Measurements from ENCODE around the gene NPC2. TPM values are rescaled to one million over a fixed set of nuclear protein-coding genes. Genes with fewer than 3 reads are reported as not detected.

Gene NPC2
- total and polyA plus RNA-seq, 7 experiments from 2014 or later, result 37.9 to 108 (median 60.2) TPM

- ChIA-PET POLR2A (no interaction called here), CTCF (no interaction called here)
- no peaks in the 10 kb centered on the region for H3K9me3 ChIP-seq (ENCODE audit: control insufficient read depth in 2 of 3, low read length in 3 of 3)
- Mint-ChIP-seq H3K27me3 (no peaks in the 10 kb centered on the region), H3K27ac (no peak overlapping the region), H3K4me3 (no peak overlapping the region), H3K4me1 (peaks cover 0 to 8% (median 0%) of the 10 kb centered on the region in 7 donors), H3K36me3 (no peaks in the 10 kb centered on the region), H3K9me3 (no peaks in the 10 kb centered on the region)
- no peak for ATAC-seq
- no peak for DNase-seq
- H3K27ac ChIP-seq (ENCODE audit: low read depth, low read length), result no peak overlapping the region
- H3K4me1 ChIP-seq (ENCODE audit: control insufficient read depth in 2 of 2, insufficient read depth in 2 of 2, low read length in 2 of 2), result no peaks in the 10 kb centered on the region
- H3K4me3 ChIP-seq (ENCODE audit: low read length), result no peak overlapping the region
- H3K36me3 ChIP-seq (ENCODE audit: control insufficient read depth in 2 of 3, insufficient read depth in 3 of 3, low read length in 3 of 3), result no peaks in the 10 kb centered on the region
- H3K27me3 ChIP-seq (ENCODE audit: control insufficient read depth in 2 of 2, insufficient read depth in 2 of 2, low read length in 2 of 2), result no peaks in the 10 kb centered on the region
- intact Hi-C loops (cut with micrococcal nuclease), result no loop called here
Observed at GRCh38 chr14:74535756-74536325, 42.7 kb upstream of the NPC2 start.

GRCh38 chr14:74533576-74533975, 40.5 kb upstream of the NPC2 start:
- no peaks in the 10 kb centered on the region for H3K27me3 Mint-ChIP-seq
- intact Hi-C loops (cut with micrococcal nuclease), result no loop called here
- peaks cover 0 to 8% (median 0%) of the 10 kb centered on the region in 7 donors for H3K4me1 Mint-ChIP-seq
- CTCF ChIA-PET, result no interaction called here
- Histone ChIP-seq H3K27ac (ENCODE audit: low read depth, low read length) (no peak overlapping the region), H3K27me3 (ENCODE audit: control insufficient read depth in 2 of 2, insufficient read depth in 2 of 2, low read length in 2 of 2) (no peaks in the 10 kb centered on the region), H3K4me3 (ENCODE audit: low read length) (no peak overlapping the region), H3K4me1 (ENCODE audit: control insufficient read depth in 2 of 2, insufficient read depth in 2 of 2, low read length in 2 of 2) (no peaks in the 10 kb centered on the region), H3K36me3 (ENCODE audit: control insufficient read depth in 2 of 3, insufficient read depth in 3 of 3, low read length in 3 of 3) (no peaks in the 10 kb centered on the region), H3K9me3 (ENCODE audit: control insufficient read depth in 2 of 3, low read length in 3 of 3) (no peaks in the 10 kb centered on the region)
- no peak for ATAC-seq
- H3K36me3 Mint-ChIP-seq, result no peaks in the 10 kb centered on the region
- no peak for DNase-seq
- no peak overlapping the region for H3K4me3 Mint-ChIP-seq
- POLR2A ChIA-PET, result no interaction called here
- no peak overlapping the region for H3K27ac Mint-ChIP-seq
- no peaks in the 10 kb centered on the region for H3K9me3 Mint-ChIP-seq

DNA sequence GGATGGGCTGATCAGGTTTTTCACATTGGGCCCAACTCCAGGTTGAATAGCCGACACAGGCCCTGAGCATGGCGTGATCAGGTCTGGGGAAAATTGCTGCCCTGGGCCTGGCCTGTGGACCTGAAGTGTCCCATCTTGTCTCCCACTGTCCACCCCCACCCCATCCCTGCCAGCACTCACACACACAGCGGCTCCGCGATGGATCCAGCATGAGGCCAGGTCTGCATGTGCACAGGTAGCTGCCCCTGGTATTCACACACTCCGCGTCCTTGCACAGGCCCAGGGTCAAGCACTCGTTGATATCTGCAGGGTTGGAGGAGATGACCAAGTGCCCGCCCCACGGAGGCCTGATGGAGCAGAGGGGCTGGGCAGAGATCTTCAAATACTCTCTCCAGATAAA, 39.1 kb upstream of the NPC2 start:
- Mint-ChIP-seq H3K27ac (no peak overlapping the region), H3K36me3 (no peaks in the 10 kb centered on the region), H3K4me1 (peaks cover 0 to 8% (median 0%) of the 10 kb centered on the region in 7 donors), H3K4me3 (no peak overlapping the region), H3K9me3 (no peaks in the 10 kb centered on the region), H3K27me3 (no peaks in the 10 kb centered on the region)
- Histone ChIP-seq H3K27ac (ENCODE audit: low read depth, low read length) (no peak overlapping the region), H3K36me3 (ENCODE audit: control insufficient read depth in 2 of 3, insufficient read depth in 3 of 3, low read length in 3 of 3) (no peaks in the 10 kb centered on the region), H3K4me3 (ENCODE audit: low read length) (no peak overlapping the region), H3K4me1 (ENCODE audit: control insufficient read depth in 2 of 2, insufficient read depth in 2 of 2, low read length in 2 of 2) (no peaks in the 10 kb centered on the region), H3K9me3 (ENCODE audit: control insufficient read depth in 2 of 3, low read length in 3 of 3) (no peaks in the 10 kb centered on the region), H3K27me3 (ENCODE audit: control insufficient read depth in 2 of 2, insufficient read depth in 2 of 2, low read length in 2 of 2) (no peaks in the 10 kb centered on the region)
- ATAC-seq, result no peak
- intact Hi-C loops (cut with micrococcal nuclease), result no loop called here
- ChIA-PET POLR2A (no interaction called here), CTCF (no interaction called here)
- no peak for DNase-seq

DNA sequence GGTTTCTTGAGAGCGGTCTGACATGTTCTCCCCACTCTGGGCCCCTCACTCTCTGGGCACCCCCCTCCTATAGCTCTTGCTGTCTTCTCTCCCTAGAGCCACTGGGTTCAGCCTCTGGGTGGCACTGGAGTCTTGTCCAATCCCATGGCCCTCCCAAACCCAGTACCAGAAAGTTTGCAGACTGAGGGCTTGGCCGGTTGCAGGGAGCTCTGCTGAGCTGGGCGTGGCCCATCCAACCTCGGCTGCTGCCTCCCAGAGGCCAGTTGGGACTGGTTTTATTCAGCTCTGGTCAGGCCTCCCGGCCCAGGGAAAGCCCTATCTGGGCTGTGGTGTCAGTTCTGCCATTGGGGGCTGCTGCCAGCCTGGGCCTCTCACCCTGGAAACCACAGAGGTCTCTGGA, 38.4 kb upstream of the NPC2 start:
- Histone ChIP-seq H3K4me1 (ENCODE audit: control insufficient read depth in 2 of 2, insufficient read depth in 2 of 2, low read length in 2 of 2) (no peaks in the 10 kb centered on the region), H3K27me3 (ENCODE audit: control insufficient read depth in 2 of 2, insufficient read depth in 2 of 2, low read length in 2 of 2) (no peaks in the 10 kb centered on the region), H3K36me3 (ENCODE audit: control insufficient read depth in 2 of 3, insufficient read depth in 3 of 3, low read length in 3 of 3) (no peaks in the 10 kb centered on the region), H3K9me3 (ENCODE audit: control insufficient read depth in 2 of 3, low read length in 3 of 3) (no peaks in the 10 kb centered on the region), H3K4me3 (ENCODE audit: low read length) (no peak overlapping the region), H3K27ac (ENCODE audit: low read depth, low read length) (no peak overlapping the region)
- no peaks in the 10 kb centered on the region for H3K9me3 Mint-ChIP-seq
- peaks cover 0 to 8% (median 0%) of the 10 kb centered on the region in 7 donors for H3K4me1 Mint-ChIP-seq
- ChIA-PET CTCF (no interaction called here), POLR2A (no interaction called here)
- DNase-seq (no peak), ATAC-seq (no peak)
- no peak overlapping the region for H3K4me3 Mint-ChIP-seq
- intact Hi-C loops (cut with micrococcal nuclease), result no loop called here
- no peak overlapping the region for H3K27ac Mint-ChIP-seq
- H3K27me3 Mint-ChIP-seq, result no peaks in the 10 kb centered on the region
- no peaks in the 10 kb centered on the region for H3K36me3 Mint-ChIP-seq

DNA sequence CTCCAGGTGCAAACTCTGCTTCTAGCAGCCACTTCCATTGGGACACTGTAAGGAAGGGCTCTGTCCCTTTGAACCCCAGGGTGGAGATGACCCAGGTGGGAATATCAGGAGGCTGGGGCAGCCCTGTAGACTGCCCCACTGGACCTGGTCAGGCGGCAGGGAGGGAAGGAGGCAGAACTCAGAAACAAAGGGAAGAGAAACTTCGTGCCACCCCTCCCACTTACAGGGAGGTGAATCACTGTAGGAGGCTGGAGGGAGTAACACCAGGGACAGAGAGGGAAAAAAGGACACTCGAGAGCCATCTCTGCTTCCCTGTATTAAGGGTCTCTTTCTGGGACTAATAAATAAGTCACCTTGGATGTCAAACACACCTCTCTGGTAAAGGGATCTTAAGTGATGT, 37.9 kb upstream of the NPC2 start:
- H3K4me3 Mint-ChIP-seq, result no peak overlapping the region
- intact Hi-C loops (cut with micrococcal nuclease), result no loop called here

GRCh38 chr14:74528886-74529285, 35.8 kb upstream of the NPC2 start:
- Histone ChIP-seq H3K36me3 (ENCODE audit: control insufficient read depth in 2 of 3, insufficient read depth in 3 of 3, low read length in 3 of 3) (no peaks in the 10 kb centered on the region), H3K27ac (ENCODE audit: low read depth, low read length) (no peak overlapping the region), H3K4me3 (ENCODE audit: low read length) (no peak overlapping the region), H3K27me3 (ENCODE audit: control insufficient read depth in 2 of 2, insufficient read depth in 2 of 2, low read length in 2 of 2) (no peaks in the 10 kb centered on the region), H3K9me3 (ENCODE audit: control insufficient read depth in 2 of 3, low read length in 3 of 3) (no peaks in the 10 kb centered on the region), H3K4me1 (ENCODE audit: control insufficient read depth in 2 of 2, insufficient read depth in 2 of 2, low read length in 2 of 2) (no peaks in the 10 kb centered on the region)
- CTCF ChIA-PET, result no interaction called here
- Mint-ChIP-seq H3K9me3 (peaks cover 0 to 1% (median 0%) of the 10 kb centered on the region in 11 donors), H3K27me3 (peaks cover 0 to 7% (median 0%) of the 10 kb centered on the region in 5 donors), H3K36me3 (no peaks in the 10 kb centered on the region), H3K4me1 (peaks cover 0 to 8% (median 0%) of the 10 kb centered on the region in 7 donors), H3K27ac (no peak overlapping the region), H3K4me3 (no peak overlapping the region)
- DNase-seq (no peak), ATAC-seq (no peak)
- intact Hi-C loops (cut with micrococcal nuclease), result no loop called here
- POLR2A ChIA-PET, result no interaction called here

More for the DNA sequence above, 37.9 kb upstream of the NPC2 start:
- peaks cover 0 to under 1% (median 0%) of the 10 kb centered on the region in 5 donors for H3K27me3 Mint-ChIP-seq
- Histone ChIP-seq H3K27me3 (ENCODE audit: control insufficient read depth in 2 of 2, insufficient read depth in 2 of 2, low read length in 2 of 2) (no peaks in the 10 kb centered on the region), H3K4me1 (ENCODE audit: control insufficient read depth in 2 of 2, insufficient read depth in 2 of 2, low read length in 2 of 2) (no peaks in the 10 kb centered on the region), H3K27ac (ENCODE audit: low read depth, low read length) (no peak overlapping the region), H3K9me3 (ENCODE audit: control insufficient read depth in 2 of 3, low read length in 3 of 3) (no peaks in the 10 kb centered on the region), H3K4me3 (ENCODE audit: low read length) (no peak overlapping the region), H3K36me3 (ENCODE audit: control insufficient read depth in 2 of 3, insufficient read depth in 3 of 3, low read length in 3 of 3) (no peaks in the 10 kb centered on the region)
- no peak for ATAC-seq
- POLR2A ChIA-PET, result no interaction called here
- H3K27ac Mint-ChIP-seq, result no peak overlapping the region
- H3K9me3 Mint-ChIP-seq, result peaks cover 0 to 1% (median 0%) of the 10 kb centered on the region in 11 donors
- CTCF ChIA-PET, result no interaction called here
- peaks cover 0 to 8% (median 0%) of the 10 kb centered on the region in 7 donors for H3K4me1 Mint-ChIP-seq
- no peak for DNase-seq
- H3K36me3 Mint-ChIP-seq, result no peaks in the 10 kb centered on the region

DNA sequence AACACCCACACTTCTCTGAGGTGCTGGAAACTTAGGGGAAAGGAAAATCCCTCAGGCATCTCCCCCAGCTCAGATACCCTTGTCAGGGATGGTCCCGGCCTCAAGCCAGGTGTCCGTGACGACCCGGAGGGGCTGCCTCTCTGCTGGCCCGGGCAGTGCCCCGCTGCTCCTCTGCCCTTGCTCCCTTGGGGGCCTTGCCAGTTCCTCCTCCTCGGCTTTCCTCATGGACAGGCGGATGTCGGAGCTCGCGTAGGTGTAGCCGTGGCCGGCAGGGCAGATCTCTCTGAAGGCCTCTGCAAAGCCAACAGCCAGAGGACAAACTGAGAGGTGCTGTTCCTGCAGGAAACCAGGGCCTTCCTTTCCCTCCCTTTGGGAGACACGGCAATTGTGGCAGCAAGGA, 35.3 kb upstream of the NPC2 start:
- H3K27me3 ChIP-seq (ENCODE audit: control insufficient read depth in 2 of 2, insufficient read depth in 2 of 2, low read length in 2 of 2), result no peaks in the 10 kb centered on the region
- Mint-ChIP-seq H3K27me3 (peaks cover 0 to 8% (median 0%) of the 10 kb centered on the region in 5 donors), H3K27ac (no peak overlapping the region), H3K9me3 (peaks cover 0 to 1% (median 0%) of the 10 kb centered on the region in 11 donors), H3K4me1 (peaks cover 0 to 5% (median 0%) of the 10 kb centered on the region in 7 donors), H3K4me3 (no peak overlapping the region), H3K36me3 (no peaks in the 10 kb centered on the region)
- no peaks in the 10 kb centered on the region for H3K9me3 ChIP-seq (ENCODE audit: control insufficient read depth in 2 of 3, low read length in 3 of 3)
- no peak overlapping the region for H3K27ac ChIP-seq (ENCODE audit: low read depth, low read length)
- POLR2A ChIA-PET, result no interaction called here
- intact Hi-C loops (cut with micrococcal nuclease), result no loop called here
- no peaks in the 10 kb centered on the region for H3K36me3 ChIP-seq (ENCODE audit: control insufficient read depth in 2 of 3, insufficient read depth in 3 of 3, low read length in 3 of 3)
- no peak for ATAC-seq
- CTCF ChIA-PET, result no interaction called here
- no peak for DNase-seq
- no peaks in the 10 kb centered on the region for H3K4me1 ChIP-seq (ENCODE audit: control insufficient read depth in 2 of 2, insufficient read depth in 2 of 2, low read length in 2 of 2)
- H3K4me3 ChIP-seq (ENCODE audit: low read length), result no peak overlapping the region
